Measurements from ENCODE around the gene SRCIN1. TPM values are rescaled to one million over a fixed set of nuclear protein-coding genes. Genes with fewer than 3 reads are reported as not detected.

Gene SRCIN1
- total RNA-seq, 1 donor from 2014 or later = not detected

DNA sequence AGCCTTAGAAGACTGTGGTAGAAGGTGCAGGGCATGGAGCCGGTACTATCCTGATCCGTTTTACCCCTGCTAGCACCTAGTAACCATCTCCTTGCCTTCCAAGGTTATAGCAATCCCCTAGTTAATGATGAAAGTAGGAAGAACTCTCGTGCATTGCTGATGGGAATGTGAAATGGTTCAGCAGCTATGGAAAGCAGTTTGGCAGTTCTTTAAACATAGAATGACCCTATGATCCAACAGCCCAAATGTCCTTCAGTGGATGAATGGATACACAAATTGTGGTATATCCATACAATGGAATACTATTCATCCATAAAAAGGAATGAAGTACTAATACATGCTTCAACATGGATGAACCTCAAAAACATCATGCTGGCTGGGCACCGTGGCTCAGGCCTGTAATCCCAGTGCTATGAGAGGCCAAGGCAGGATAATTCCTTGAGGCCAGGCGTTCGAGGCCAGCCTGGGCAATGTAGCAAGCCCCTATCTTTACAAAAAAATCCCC lies 6.2 kb upstream of the SRCIN1 start:
- no peak for DNase-seq (ENCODE audit: low spot score in 2 of 2)
- TF ChIP-seq, protein P1, sequence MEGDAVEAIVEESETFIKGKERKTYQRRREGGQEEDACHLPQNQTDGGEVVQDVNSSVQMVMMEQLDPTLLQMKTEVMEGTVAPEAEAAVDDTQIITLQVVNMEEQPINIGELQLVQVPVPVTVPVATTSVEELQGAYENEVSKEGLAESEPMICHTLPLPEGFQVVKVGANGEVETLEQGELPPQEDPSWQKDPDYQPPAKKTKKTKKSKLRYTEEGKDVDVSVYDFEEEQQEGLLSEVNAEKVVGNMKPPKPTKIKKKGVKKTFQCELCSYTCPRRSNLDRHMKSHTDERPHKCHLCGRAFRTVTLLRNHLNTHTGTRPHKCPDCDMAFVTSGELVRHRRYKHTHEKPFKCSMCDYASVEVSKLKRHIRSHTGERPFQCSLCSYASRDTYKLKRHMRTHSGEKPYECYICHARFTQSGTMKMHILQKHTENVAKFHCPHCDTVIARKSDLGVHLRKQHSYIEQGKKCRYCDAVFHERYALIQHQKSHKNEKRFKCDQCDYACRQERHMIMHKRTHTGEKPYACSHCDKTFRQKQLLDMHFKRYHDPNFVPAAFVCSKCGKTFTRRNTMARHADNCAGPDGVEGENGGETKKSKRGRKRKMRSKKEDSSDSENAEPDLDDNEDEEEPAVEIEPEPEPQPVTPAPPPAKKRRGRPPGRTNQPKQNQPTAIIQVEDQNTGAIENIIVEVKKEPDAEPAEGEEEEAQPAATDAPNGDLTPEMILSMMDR (IDR thresholded peaks at IDR 0.05) = no peak
- Histone ChIP-seq H3K36me3 (no peaks in the 10 kb centered on the region), H3K9me3 (peaks cover 0 to 8% of the 10 kb centered on the region in 2 donors), H3K27me3 (peaks cover 19% of the 10 kb centered on the region), H3K4me3 (no peak overlapping the region), H3K4me1 (no peaks in the 10 kb centered on the region), H3K27ac (no peak overlapping the region)
- intact Hi-C loops (cut with DNase I) = no loop called here

DNA sequence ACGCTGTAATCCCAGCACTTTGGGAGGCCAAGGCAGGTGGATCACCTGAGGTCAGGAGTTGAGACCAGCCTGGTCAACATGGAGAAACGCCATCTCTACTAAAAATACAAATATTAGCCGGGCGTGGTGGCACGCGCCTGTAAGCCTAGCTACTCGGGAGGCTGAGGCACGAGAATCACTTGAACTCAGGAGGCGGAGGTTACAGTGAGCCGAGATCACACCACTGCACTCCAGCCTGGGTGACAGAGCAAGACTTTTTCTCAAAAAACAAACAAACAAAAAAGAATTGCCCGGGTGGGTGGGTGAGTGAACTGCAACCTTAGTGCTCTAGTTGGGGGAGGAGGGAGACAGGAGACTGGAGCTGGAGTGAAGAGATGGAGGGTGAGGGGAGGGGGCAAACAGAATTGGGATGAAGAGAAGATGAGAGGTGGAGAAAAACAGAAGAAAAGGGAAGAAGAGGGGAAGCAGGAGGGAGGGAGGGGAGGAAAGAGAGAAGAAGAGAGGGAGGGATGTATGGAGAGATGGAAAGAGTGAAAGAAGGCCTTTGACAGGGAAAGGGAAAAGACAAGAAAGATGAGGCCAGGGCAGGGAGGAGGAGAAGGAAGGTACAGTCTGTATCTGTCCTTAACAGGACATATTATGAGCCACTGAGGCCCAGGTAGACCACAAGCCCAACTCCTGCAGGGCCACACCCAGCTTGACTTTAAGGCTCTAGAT lies 5.5 kb upstream of the SRCIN1 start:
- peaks cover 26% of the 10 kb centered on the region for H3K27me3 ChIP-seq
- TF ChIP-seq, protein P1 (IDR thresholded peaks at IDR 0.05) = no peak
- peaks cover 0 to 5% of the 10 kb centered on the region in 2 donors for H3K4me1 ChIP-seq
- no peak for DNase-seq (ENCODE audit: low spot score in 2 of 2)
- no peak overlapping the region for H3K4me3 ChIP-seq
- intact Hi-C loops (cut with DNase I) = no loop called here
- no peak overlapping the region for H3K27ac ChIP-seq
- H3K9me3 ChIP-seq = peaks cover 0 to 8% of the 10 kb centered on the region in 2 donors
- no peaks in the 10 kb centered on the region for H3K36me3 ChIP-seq

DNA sequence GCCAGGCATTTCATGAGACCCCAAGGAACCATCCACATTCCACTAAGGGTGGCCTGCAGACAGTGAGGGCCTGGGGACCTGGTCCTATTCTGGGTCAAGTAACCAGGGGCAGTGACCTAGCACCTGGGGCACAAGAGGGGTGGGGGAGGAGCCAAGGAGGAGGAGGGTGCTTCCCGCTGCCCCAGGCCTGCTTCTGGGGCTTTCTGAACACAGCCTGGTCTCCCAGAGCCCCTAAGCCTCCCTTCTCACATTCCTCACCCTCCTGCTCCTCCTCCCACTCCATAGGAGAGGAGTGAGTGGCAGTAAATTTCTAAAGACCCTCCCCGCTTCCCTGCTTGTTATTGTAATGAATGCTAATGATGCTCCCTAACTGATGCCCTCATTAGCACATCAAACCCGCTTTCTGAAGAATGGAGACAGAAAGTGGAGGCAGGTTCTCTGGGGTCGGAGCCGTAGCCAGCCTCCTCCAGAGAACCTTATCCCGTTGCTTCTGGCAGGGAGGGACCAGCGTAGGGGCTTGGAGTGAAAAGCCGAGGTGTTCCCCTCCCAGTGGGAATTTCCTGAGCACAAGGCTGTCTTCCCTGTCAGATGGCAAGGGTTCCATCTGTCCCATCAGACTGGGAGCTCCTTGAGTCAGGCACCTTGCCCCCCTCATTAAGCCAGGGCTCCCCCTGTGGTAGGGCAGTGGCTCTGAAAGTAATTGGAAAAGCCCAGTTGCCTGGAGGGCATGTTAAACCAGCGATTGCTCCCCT lies 3.7 kb upstream of the SRCIN1 start:
- Histone ChIP-seq H3K4me3 (no peak overlapping the region), H3K27me3 (peaks cover 26% of the 10 kb centered on the region), H3K36me3 (no peaks in the 10 kb centered on the region), H3K27ac (no peak overlapping the region), H3K9me3 (peaks cover 0 to 8% of the 10 kb centered on the region in 2 donors), H3K4me1 (peaks cover 0 to 10% of the 10 kb centered on the region in 2 donors)
- intact Hi-C loops (cut with DNase I) = no loop called here
- DNase-seq (ENCODE audit: low spot score in 2 of 2) = no peak
- TF ChIP-seq, protein P1 (IDR thresholded peaks at IDR 0.05) = no peak

DNA sequence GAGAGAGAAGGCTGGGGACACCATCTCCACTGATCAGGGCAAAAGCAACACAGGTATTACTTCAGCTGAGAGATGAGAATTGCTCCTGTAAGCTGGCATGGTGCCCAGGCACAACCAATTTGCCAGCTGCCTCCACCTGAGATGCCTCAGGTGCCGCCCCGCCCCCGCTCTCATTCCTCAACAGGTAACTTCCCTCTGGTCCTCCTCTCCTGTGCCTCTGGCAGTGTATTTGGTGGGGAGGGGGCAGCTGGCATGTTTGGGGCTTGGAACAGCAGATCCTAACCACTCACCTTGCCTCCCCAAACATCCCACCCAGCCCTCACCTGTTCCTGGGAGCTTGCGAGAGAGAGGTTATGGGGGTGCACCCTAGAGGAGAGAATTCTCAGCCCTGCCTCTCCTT lies 2.9 kb upstream of the SRCIN1 start:
- no peak for DNase-seq (ENCODE audit: low spot score in 2 of 2)
- peaks cover 29% of the 10 kb centered on the region for H3K27me3 ChIP-seq
- intact Hi-C loops (cut with DNase I) = no loop called here

More for the DNA sequence above, 2.9 kb upstream of the SRCIN1 start:
- Histone ChIP-seq H3K4me3 (no peak overlapping the region), H3K4me1 (peaks cover 0 to 10% of the 10 kb centered on the region in 2 donors), H3K9me3 (peaks cover 0 to 8% of the 10 kb centered on the region in 2 donors), H3K27ac (no peak overlapping the region), H3K36me3 (no peaks in the 10 kb centered on the region)
- TF ChIP-seq, protein P1 (IDR thresholded peaks at IDR 0.05) = no peak
